NOMO-1 treated with dmso at 0.1 percent for 144 hours (cell line): Measurements from ENCODE around the gene IPO13.

Experiments used
- DNase-seq: peaks from one replicate; lab custom pipeline; 2025; ENCODE audit not compliant: unreplicated experiment; lab: John Stamatoyannopoulos, UW

The IPO13 gene

GRCh38 chr1:43947874-43948437 is 1.2 kb downstream of the IPO13 start:
- no peak for DNase-seq

GRCh38 chr1:43949678-43950077 is 2.9 kb downstream of the IPO13 start:
- DNase-seq, result no peak

GRCh38 chr1:43951021-43951985 is 4.6 kb downstream of the IPO13 start:
- DNase-seq, result no peak

- DNase-seq, result no peak
Measured at GRCh38 chr1:43952731-43953346, 6.1 kb downstream of the IPO13 start.

- no peak for DNase-seq
Measured at GRCh38 chr1:43953361-43953760, 6.6 kb downstream of the IPO13 start.

GRCh38 chr1:43954036-43954435 is 7.3 kb downstream of the IPO13 start:
- no peak for DNase-seq

- DNase-seq, result no peak
Measured at GRCh38 chr1:43956234-43956633, 9.5 kb downstream of the IPO13 start.

- DNase-seq, result no peak
Measured at GRCh38 chr1:43957407-43958040, 10.8 kb downstream of the IPO13 start.

DNA sequence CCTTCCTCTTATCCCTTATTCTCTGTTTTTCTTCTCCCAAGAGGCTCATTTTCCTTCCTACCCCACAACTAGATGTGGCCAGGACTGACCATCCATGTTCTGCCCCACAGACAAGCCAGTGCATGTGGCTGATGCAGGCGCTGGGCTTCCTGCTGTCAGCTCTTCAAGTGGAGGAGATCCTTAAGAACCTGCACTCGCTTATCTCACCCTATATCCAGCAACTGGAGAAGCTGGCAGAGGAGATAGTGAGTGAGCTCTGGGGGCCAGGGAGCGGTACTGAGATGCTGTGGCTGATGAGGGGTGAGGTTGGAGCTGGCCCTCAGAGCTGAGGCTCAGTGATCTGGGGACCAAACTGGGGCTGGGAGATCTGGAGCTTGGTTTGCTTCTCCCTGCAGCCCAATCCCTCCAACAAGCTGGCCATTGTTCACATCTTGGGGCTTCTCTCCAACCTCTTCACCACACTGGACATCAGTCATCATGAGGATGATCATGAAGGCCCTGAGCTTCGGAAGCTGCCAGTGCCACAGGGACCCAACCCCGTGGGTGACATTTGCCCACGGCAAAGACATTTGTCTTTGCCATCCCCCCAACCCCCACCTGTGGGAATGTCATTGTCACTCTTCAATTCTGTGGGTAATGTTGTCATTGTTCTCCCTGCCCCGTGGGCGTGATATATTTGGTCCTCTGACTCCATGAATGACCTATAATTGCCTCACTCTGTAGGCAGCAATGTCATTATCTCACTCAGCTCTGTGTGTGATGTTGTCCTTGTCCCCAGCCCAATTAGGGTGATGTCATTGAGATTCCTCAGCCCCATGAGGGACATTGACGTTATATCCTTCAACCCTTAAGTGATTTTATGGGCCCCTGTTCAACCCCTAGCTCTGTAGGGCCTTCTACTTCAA is 11.9 kb downstream of the IPO13 start:
- no peak for DNase-seq

DNA sequence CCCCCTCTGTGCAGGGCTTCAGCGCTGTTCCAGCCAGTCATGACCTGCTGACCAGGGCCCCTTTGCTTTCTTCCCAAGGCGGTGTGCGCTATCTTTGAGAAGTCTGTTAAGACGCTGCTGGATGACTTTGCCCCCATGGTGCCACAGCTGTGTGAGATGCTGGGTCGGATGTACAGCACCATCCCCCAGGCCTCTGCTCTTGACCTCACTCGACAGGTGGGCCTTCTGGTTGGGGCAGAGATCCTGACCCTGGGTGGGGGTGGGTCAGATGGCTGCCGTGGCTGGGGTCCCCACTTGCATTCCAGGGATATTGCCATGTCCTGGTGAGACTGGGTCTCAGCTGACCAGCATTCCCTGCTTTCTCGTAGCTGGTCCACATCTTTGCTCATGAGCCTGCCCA is 14.0 kb downstream of the IPO13 start:
- no peak for DNase-seq

- DNase-seq, result no peak
Measured at GRCh38 chr1:43961692-43962091, 14.9 kb downstream of the IPO13 start.

DNA sequence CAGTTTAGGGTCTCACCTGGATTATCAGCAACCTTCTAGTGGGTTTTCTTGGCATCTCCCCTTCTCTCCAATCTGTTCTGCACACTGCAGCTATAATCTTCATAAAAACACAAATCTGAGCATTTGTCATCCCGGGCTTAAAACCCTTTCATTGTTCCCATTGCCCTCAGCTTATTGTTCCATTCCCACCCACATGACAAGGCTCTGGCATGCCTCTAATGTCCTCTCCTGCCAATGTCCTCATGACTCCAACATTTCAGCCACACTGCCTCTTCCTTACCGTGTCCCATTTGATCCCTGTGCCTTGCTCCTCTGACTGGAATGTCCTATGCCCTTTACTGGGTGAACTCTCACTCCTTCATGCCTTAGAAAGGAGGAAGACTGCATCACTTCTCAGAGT is 15.6 kb downstream of the IPO13 start:
- no peak for DNase-seq

DNA sequence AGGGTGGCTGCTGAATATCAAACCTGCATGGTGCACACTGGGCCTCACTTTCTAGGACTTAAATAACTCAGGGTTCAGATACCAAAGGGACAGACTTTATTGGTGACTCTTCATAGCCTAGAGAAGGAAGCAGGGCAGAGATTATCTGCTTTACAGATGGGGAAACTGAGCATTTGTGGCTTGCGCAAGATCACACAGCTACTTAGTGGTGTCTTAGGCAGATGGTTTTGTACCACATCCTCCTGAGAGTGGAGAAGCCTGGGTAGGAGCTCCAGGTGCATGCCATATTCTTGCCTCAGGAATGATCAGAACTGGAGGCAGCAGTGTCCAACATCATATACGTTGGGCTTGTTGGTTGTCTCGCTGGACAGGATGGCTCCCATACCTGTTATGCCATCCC is 16.3 kb downstream of the IPO13 start:
- no peak for DNase-seq

- no peak for DNase-seq
Measured at GRCh38 chr1:43963890-43964289, 17.1 kb downstream of the IPO13 start.

- no peak for DNase-seq
Measured at GRCh38 chr1:43965316-43965715, 18.6 kb downstream of the IPO13 start.

GRCh38 chr1:43968348-43968948 is 21.7 kb downstream of the IPO13 start:
- no peak for DNase-seq

DNA sequence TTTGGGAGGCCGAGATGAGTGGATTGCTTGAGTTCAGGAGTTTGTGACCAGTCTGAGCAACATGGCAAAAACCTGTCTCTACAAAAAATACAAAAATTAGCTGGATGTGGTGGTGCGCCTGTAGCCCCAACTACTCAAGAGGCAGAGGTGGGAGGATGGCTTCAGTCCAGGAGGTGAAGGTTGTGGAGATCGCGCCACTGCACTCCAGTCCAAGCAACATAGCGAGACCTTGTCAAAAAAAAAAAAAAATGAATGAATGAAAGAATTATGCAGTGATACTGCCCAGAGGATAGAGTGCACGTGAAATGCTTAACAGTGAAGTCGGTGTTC is 22.6 kb downstream of the IPO13 start:
- no peak for DNase-seq

DNA sequence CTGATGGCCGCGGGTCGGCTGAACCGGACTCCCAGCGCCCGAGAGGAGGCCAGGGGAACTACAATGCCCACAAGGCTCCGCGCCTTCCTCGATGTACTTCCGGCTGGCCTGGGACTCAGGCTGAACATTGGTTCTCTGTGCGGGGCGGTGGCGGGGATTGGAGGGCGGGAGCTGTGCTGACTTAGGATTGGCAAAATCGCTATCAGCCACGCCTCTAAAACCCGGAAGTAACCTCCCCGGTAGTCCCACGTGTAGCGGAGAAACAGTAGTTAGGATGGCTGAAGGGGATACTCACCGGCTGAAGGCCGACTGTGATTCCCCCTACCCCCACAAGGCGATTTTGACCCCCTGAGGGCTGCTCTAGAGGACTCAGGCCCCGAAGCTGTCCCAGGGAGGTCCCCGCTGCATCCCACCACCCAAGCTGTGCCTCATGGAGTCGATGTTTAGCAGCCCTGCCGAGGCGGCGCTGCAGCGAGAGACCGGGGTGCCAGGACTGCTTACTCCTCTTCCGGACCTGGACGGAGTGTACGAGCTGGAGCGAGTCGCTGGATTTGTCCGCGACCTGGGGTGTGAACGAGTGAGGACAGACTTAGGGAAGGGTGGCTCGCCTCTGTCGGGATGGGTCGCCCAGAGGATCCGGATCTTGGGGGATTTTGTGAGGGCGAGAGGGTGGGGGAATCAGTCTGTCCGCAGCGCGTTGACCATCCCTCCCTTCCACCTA is 23.2 kb downstream of the IPO13 start, which contains the start of gene DPH2:
TSS of gene DPH2 (plus strand) at position 265 of the 721 bp plus-strand sequence. CDS start at position 431, 166 bp downstream.
- peak; percentile 97 for DNase-seq

- no peak for DNase-seq
Measured at GRCh38 chr1:43970502-43970901, 23.8 kb downstream of the IPO13 start.

- DNase-seq, result no peak
Measured at GRCh38 chr1:43970911-43971310, 24.2 kb downstream of the IPO13 start.
